Transverse colon (tissue), 4 donors: Measurements from ENCODE around the gene CABLES2. TPM values are rescaled to one million over a fixed set of nuclear protein-coding genes. Genes with fewer than 3 reads are reported as not detected.

Source experiments
- DNase-seq: peaks from one replicate; pipeline ENCODE4 v3.0.0-alpha.2; 2019
- H3K27ac ChIP-seq, 4 donors: fragments of 200-600 bp; sonication (generic); 2 replicates each; pipeline ENCODE4 v1.5.1; 2016 to 2018; ENCODE audit warnings: inconsistent platforms in 4 of 4
- H3K27me3 ChIP-seq: fragments of 200-600 bp; sonication (generic); 2 replicates; pipeline ENCODE4 v1.5.1; 2017; ENCODE audit warnings: inconsistent platforms
- H3K36me3 ChIP-seq, 4 donors: fragments of 200-600 bp; sonication (generic); 2 replicates each; pipeline ENCODE4 v1.5.1; 2017 to 2019; ENCODE audit warnings: inconsistent platforms in 4 of 4
- H3K4me1 ChIP-seq, 4 donors: fragments of 200-600 bp; sonication (generic); 2 replicates each; pipeline ENCODE4 v1.5.1; 2017 to 2020; ENCODE audit warnings: inconsistent platforms in 4 of 4
- H3K4me3 ChIP-seq, 4 donors: fragments of 200-600 bp; sonication (generic); 1 replicate in 1 of 4; 2 replicates in 3 of 4; pipeline versions ENCODE4 v1.5.1 to v1.6.1; 2017 to 2019; ENCODE audit warnings: inconsistent platforms in 4 of 4
- H3K9me3 ChIP-seq, 2 donors: fragments of 200-600 bp; sonication (generic); 2 replicates each; pipeline ENCODE4 v1.5.1; 2017 to 2019; ENCODE audit warnings: inconsistent platforms in 2 of 2
- EP300 ChIP-seq: sonication (generic); formaldehyde crosslinking; IDR thresholded peaks from one replicate; pipeline ENCODE4 v1.6.1; 2017; ENCODE audit warnings: antibody characterized with exemption, low read depth
- POLR2A ChIP-seq: fragments of 450-650 bp; IDR thresholded peaks from one replicate; pipeline ENCODE4 v1.6.1; 2016; ENCODE audit warnings: antibody characterized with exemption, mild to moderate bottlenecking, moderate library complexity
- POLR2AphosphoS5 ChIP-seq, 3 donors: sonication (generic); formaldehyde crosslinking; IDR thresholded peaks; one replicate each; pipeline ENCODE4 v1.6.1; 2016; ENCODE audit warnings: antibody characterized with exemption in 3 of 3
- WGBS, 2 donors: methylation state at CpG; one replicate each; pipeline ENCODE4 v1.1.5; 2018; ENCODE audit warnings: low coverage in 1 of 2; 5-methylcytosine and 5-hydroxymethylcytosine counted together
- in situ Hi-C, 4 donors: fragments of 200-750 bp; cut with MboI; loops; one replicate each; pipeline versions ENCODE4 v1.15.0 to v1.15.1; 2017; ENCODE audit warnings: low sequenced_read_pairs in 3 of 4, low pct_ligation_motif_present in 1 of 4, low pct_unique_long_range_greater_than_20kb in 1 of 4
- intact Hi-C: fragments of 100-400 bp; cut with DNase I; formaldehyde crosslinking; loops from one replicate; pipeline ENCODE4 v1.15.1; 2023; ENCODE audit warnings: low total_unique reads
- total RNA-seq, 4 donors: library from RNA; depleted of rRNA; stranded (reverse); fragments of >200 nt; gene quantifications; one replicate each; pipeline ENCODE4 v1.1.0, GENCODE V29; 2016
- TF ChIP-seq, protein P1 (sequence below), 5 experiments: fragments of 200-600 bp in 3 of 5; fragments of 450-650 bp in 2 of 5; sonication (generic) in 3 of 5; IDR thresholded peaks; 1 replicate in 2 of 5; 2 replicates in 3 of 5; pipeline ENCODE4 v1.5.1; 2016 to 2017; ENCODE audit warnings: antibody characterized with exemption in 5 of 5, inconsistent platforms in 3 of 5, mild to moderate bottlenecking in 2 of 5, moderate library complexity in 1 of 5

Gene CABLES2
- total RNA-seq, 4 donors from 2014 or later: 3.7 to 10.1 (median 8.5) TPM

DNA sequence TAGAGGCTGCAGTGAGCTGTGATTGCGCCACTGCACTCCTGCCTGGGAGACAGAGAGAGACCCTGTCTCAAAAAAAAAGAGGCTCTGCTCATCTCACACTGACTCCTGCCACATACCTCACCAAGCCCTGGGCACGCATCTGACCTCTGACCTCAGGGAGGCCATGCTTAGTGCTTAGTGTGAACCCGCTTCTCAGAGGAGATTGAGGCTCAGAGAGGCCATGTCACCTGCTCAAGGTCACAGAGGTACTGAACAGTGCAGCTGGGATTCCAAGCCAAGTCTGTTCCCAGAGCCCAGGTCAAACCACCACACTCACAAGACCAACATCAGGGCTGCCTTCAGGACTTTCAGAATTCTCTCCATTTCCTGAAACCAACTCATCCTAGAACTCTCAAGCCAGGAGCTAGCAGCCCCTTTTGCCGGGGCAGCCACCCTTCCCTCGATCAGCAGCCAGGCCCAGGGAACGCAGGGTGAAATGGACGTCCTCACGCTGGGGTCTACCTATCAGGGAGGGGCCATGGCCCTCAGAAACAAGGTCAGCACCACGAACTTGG lies 2.9 kb downstream of the CABLES2 start:
- Histone ChIP-seq H3K36me3 (no peaks in the 10 kb centered on the region), H3K4me3 (no peak overlapping the region), H3K27me3 (no peaks in the 10 kb centered on the region), H3K27ac (no peak overlapping the region), H3K4me1 (peaks cover 17 to 27% (median 25%) of the 10 kb centered on the region in 4 donors), H3K9me3 (no peaks in the 10 kb centered on the region)
- in situ Hi-C loops (no loop called here), intact Hi-C loops (no loop called here)
- no peak for DNase-seq
- 92 to 96% methylated on average over 2 to 9 of the region's 9 CpGs for WGBS, 2 donors
- TF ChIP-seq, protein P1, sequence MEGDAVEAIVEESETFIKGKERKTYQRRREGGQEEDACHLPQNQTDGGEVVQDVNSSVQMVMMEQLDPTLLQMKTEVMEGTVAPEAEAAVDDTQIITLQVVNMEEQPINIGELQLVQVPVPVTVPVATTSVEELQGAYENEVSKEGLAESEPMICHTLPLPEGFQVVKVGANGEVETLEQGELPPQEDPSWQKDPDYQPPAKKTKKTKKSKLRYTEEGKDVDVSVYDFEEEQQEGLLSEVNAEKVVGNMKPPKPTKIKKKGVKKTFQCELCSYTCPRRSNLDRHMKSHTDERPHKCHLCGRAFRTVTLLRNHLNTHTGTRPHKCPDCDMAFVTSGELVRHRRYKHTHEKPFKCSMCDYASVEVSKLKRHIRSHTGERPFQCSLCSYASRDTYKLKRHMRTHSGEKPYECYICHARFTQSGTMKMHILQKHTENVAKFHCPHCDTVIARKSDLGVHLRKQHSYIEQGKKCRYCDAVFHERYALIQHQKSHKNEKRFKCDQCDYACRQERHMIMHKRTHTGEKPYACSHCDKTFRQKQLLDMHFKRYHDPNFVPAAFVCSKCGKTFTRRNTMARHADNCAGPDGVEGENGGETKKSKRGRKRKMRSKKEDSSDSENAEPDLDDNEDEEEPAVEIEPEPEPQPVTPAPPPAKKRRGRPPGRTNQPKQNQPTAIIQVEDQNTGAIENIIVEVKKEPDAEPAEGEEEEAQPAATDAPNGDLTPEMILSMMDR (IDR thresholded peaks at IDR 0.05): no peak
- TF ChIP-seq EP300 (no peak), POLR2A (no peak), POLR2AphosphoS5 (IDR thresholded peaks at IDR 0.05) (no peak)

DNA sequence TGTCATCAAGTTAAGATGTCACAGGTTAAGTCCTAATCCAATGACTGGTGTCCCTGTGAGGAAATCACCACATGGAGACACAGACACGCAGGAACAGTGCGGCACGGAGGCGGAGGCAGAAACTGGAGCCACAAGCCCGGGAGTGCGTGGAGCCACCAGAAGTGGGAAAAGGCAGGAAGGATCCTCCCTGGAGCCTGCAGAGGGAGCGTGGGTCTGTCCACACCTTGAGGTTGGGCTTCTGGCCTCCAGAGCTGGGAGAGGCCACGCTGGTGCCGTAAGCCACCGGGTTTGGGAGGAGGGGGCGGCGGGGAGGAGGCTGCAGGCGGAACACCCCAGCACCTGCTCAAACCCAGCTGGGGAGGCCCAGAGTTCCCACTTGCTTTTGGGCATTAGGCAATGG lies 3.8 kb downstream of the CABLES2 start:
- TF ChIP-seq EP300 (no peak), POLR2AphosphoS5 (IDR thresholded peaks at IDR 0.05) (no peak), POLR2A (no peak)
- TF ChIP-seq, protein P1 (IDR thresholded peaks at IDR 0.05): no peak
- 87% methylated on average over 13 of the region's 13 CpGs; no CpG with 5 or more reads in 1 of the 2 donors for WGBS, 2 donors
- H3K27me3 ChIP-seq: no peaks in the 10 kb centered on the region
- intact Hi-C loops: no loop called here
- in situ Hi-C loops: no loop called here
- no peaks in the 10 kb centered on the region for H3K36me3 ChIP-seq
- peaks cover 16 to 25% (median 23%) of the 10 kb centered on the region in 4 donors for H3K4me1 ChIP-seq
- H3K9me3 ChIP-seq: no peaks in the 10 kb centered on the region
- DNase-seq: no peak
- H3K4me3 ChIP-seq: no peak overlapping the region
- H3K27ac ChIP-seq: no peak overlapping the region

DNA sequence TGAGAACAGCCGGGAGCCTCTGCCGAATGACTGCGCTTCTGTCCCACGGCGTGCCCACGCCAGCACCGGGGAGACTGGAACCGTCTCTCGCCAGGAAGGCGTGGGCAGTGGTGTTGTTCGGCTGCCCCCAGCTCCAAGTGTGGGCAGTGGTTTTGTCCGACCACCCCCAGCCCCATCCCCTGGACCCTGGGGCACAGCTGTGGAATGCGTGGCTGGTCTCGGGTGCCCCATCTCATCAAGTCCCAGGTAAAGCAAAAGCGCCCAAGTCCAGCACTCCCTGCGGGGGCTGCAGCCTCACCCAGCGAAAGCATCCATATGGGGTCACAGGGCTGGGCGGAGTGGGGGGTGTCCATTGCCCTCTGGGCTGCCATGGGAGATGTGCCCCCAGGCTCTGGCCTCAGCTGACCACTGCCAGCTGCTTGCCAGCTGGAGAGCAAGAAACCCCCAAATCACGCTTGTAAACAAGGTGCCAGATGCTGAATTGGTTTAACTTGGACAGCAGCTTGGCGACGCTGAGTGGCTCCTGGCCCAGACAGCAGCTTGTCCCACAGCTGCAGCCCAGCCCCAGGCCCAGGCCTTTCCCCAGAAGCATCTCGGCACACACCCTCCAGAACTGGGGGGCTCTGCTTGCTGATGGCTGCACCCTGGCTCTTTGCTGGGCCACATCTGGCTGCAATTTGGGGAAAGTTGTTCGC lies 4.5 kb downstream of the CABLES2 start:
- Histone ChIP-seq H3K36me3 (no peaks in the 10 kb centered on the region), H3K9me3 (no peaks in the 10 kb centered on the region), H3K4me1 (peaks cover 10 to 18% (median 16%) of the 10 kb centered on the region in 4 donors), H3K27me3 (no peaks in the 10 kb centered on the region), H3K4me3 (no peak overlapping the region), H3K27ac (no peak overlapping the region)
- 96% methylated on average over 22 of the region's 23 CpGs; no CpG with 5 or more reads in 1 of the 2 donors for WGBS, 2 donors
- in situ Hi-C loops: no loop called here
- no peak for DNase-seq
- TF ChIP-seq POLR2A (no peak), EP300 (no peak), POLR2AphosphoS5 (IDR thresholded peaks at IDR 0.05) (no peak)
- TF ChIP-seq, protein P1 (IDR thresholded peaks at IDR 0.05): no peak
- intact Hi-C loops: no loop called here

DNA sequence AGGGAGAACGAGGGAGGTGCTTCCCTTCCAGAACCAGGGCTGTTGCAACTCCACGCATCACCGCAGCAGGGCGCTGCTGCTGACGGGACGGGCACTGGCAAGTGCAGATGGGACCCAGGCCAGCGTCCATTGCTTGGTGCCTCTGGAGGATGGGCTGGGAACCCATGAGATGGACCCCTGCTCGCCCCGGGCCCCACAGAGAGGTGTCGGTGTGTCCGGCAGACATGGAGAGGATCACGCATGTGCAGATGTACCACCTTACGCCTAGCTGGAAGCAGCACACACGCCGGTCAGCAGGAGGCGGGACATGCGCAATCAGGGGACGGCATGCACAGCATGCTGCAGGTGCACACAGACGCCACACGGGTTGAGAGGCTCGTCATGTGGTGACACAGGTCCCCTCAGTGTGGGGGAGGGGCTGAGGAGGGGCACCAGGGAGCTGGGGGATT lies 5.7 kb downstream of the CABLES2 start:
- DNase-seq: no peak
- H3K27me3 ChIP-seq: no peaks in the 10 kb centered on the region
- intact Hi-C loops (no loop called here), in situ Hi-C loops (no loop called here)
- peaks cover 6 to 11% (median 9%) of the 10 kb centered on the region in 4 donors for H3K4me1 ChIP-seq
- no peaks in the 10 kb centered on the region for H3K36me3 ChIP-seq
- H3K27ac ChIP-seq: no peak overlapping the region
- 87% methylated on average over 21 of the region's 21 CpGs; no CpG with 5 or more reads in 1 of the 2 donors for WGBS, 2 donors
- TF ChIP-seq, protein P1 (IDR thresholded peaks at IDR 0.05): no peak
- no peak for TF ChIP-seq EP300
- no peak for TF ChIP-seq POLR2A
- no peak for TF ChIP-seq POLR2AphosphoS5 (IDR thresholded peaks at IDR 0.05)
- no peak overlapping the region for H3K4me3 ChIP-seq
- no peaks in the 10 kb centered on the region for H3K9me3 ChIP-seq
